ENCODE data around the gene PACSIN2.

DNA sequence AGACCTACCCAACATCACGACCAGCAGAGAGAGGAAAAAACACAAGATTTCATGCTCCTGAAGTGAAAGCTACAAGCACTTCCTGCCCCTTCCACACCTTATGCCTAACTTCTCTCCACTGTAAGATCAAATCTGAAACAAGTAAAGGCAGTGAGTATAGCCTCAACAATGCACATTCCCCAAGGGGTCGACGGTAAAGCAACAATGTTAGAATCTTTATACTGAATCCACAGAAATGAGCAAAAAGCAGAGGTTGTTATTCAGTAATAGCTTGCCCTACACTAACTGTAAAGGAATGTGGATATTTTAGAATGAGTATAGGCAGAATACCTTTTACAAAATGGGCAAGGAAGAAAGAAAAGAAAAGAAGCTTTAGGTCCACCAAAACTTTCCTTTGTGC lies 173.5 kb downstream of the PACSIN2 start:
- TF ChIP-seq, protein P1, sequence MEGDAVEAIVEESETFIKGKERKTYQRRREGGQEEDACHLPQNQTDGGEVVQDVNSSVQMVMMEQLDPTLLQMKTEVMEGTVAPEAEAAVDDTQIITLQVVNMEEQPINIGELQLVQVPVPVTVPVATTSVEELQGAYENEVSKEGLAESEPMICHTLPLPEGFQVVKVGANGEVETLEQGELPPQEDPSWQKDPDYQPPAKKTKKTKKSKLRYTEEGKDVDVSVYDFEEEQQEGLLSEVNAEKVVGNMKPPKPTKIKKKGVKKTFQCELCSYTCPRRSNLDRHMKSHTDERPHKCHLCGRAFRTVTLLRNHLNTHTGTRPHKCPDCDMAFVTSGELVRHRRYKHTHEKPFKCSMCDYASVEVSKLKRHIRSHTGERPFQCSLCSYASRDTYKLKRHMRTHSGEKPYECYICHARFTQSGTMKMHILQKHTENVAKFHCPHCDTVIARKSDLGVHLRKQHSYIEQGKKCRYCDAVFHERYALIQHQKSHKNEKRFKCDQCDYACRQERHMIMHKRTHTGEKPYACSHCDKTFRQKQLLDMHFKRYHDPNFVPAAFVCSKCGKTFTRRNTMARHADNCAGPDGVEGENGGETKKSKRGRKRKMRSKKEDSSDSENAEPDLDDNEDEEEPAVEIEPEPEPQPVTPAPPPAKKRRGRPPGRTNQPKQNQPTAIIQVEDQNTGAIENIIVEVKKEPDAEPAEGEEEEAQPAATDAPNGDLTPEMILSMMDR (IDR thresholded peaks at IDR 0.05), result no peak
- no peak for TF ChIP-seq POLR2AphosphoS5 (IDR thresholded peaks at IDR 0.05; ENCODE audit: low read depth, low read length)
- TF ChIP-seq TCF7L2 (IDR thresholded peaks at IDR 0.05; ENCODE audit: low read depth, low read length), result no peak
- TF ChIP-seq, protein P2, sequence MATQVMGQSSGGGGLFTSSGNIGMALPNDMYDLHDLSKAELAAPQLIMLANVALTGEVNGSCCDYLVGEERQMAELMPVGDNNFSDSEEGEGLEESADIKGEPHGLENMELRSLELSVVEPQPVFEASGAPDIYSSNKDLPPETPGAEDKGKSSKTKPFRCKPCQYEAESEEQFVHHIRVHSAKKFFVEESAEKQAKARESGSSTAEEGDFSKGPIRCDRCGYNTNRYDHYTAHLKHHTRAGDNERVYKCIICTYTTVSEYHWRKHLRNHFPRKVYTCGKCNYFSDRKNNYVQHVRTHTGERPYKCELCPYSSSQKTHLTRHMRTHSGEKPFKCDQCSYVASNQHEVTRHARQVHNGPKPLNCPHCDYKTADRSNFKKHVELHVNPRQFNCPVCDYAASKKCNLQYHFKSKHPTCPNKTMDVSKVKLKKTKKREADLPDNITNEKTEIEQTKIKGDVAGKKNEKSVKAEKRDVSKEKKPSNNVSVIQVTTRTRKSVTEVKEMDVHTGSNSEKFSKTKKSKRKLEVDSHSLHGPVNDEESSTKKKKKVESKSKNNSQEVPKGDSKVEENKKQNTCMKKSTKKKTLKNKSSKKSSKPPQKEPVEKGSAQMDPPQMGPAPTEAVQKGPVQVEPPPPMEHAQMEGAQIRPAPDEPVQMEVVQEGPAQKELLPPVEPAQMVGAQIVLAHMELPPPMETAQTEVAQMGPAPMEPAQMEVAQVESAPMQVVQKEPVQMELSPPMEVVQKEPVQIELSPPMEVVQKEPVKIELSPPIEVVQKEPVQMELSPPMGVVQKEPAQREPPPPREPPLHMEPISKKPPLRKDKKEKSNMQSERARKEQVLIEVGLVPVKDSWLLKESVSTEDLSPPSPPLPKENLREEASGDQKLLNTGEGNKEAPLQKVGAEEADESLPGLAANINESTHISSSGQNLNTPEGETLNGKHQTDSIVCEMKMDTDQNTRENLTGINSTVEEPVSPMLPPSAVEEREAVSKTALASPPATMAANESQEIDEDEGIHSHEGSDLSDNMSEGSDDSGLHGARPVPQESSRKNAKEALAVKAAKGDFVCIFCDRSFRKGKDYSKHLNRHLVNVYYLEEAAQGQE (IDR thresholded peaks at IDR 0.05; ENCODE audit: insufficient read depth in 1 of 2, low read depth in 2 of 2, low read length in 1 of 2), result no peak
- TF ChIP-seq SIN3A (IDR thresholded peaks at IDR 0.05; ENCODE audit: borderline replicate concordance, insufficient read depth, low read depth, low read length), result no peak
